HG03432 (cell line): ENCODE data around the gene CACNA2D2.

Experiments
- ATAC-seq: cut with Tn5 transposase; IDR thresholded peaks from one replicate; pipeline ENCODE4 v1.9.1; 2021; ENCODE audit warnings: mild to moderate bottlenecking, moderate library complexity; ENCODE audit not compliant: unreplicated experiment

CACNA2D2 gene

GRCh38 chr3:50408443-50408944 is 94.9 kb downstream of the CACNA2D2 start:
- no peak for ATAC-seq

- no peak for ATAC-seq
Observed at GRCh38 chr3:50406487-50406886, 96.9 kb downstream of the CACNA2D2 start.

GRCh38 chr3:50405249-50405648 is 98.2 kb downstream of the CACNA2D2 start:
- ATAC-seq, result no peak

- ATAC-seq, result no peak
Observed at GRCh38 chr3:50401978-50402595, 101.3 kb downstream of the CACNA2D2 start.

GRCh38 chr3:50396502-50396901 is 106.9 kb downstream of the CACNA2D2 start:
- ATAC-seq, result no peak

- ATAC-seq, result no peak
Observed at GRCh38 chr3:50395070-50395860, 108.2 kb downstream of the CACNA2D2 start.

- ATAC-seq, result no peak
Observed at GRCh38 chr3:50393061-50393460, 110.4 kb downstream of the CACNA2D2 start.

- ATAC-seq, result no peak
Observed at GRCh38 chr3:50392101-50392715, 111.2 kb downstream of the CACNA2D2 start.

- no peak for ATAC-seq
Observed at GRCh38 chr3:50390508-50391224, 112.8 kb downstream of the CACNA2D2 start.

GRCh38 chr3:50389414-50389767 is 114.0 kb downstream of the CACNA2D2 start:
- no peak for ATAC-seq

- ATAC-seq, result no peak
Observed at GRCh38 chr3:50388720-50389413, 114.6 kb downstream of the CACNA2D2 start.

- no peak for ATAC-seq
Observed at GRCh38 chr3:50388016-50388719, 115.3 kb downstream of the CACNA2D2 start.

GRCh38 chr3:50385754-50386153 is 117.7 kb downstream of the CACNA2D2 start:
- no peak for ATAC-seq

- no peak for ATAC-seq
Observed at GRCh38 chr3:50383750-50384149, 119.7 kb downstream of the CACNA2D2 start.

- no peak for ATAC-seq
Observed at GRCh38 chr3:50382722-50383121, 120.7 kb downstream of the CACNA2D2 start.

GRCh38 chr3:50381383-50381782 is 122.1 kb downstream of the CACNA2D2 start:
- no peak for ATAC-seq

GRCh38 chr3:50380405-50381085 is 122.9 kb downstream of the CACNA2D2 start:
- no peak for ATAC-seq

GRCh38 chr3:50378757-50379156 is 124.7 kb downstream of the CACNA2D2 start:
- no peak for ATAC-seq

GRCh38 chr3:50378024-50378423 is 125.4 kb downstream of the CACNA2D2 start:
- ATAC-seq, result no peak
